Activated CD8-positive, alpha-beta memory T cell treated with anti-CD3 and anti-CD28 coated beads, Interleukin-2, amount 50 U/mL, for 24 hours (primary cell): ENCODE measurements around the gene LIMS1.
"Not testable (repeated sequence)": the region's sequence is repeated elsewhere in the genome, so short reads cannot be mapped to it uniquely, and the experiment has no call there.

Source experiments
- DNase-seq: peaks from one replicate; pipeline ENCODE4 v3.0.0-alpha.2; 2020; ENCODE audit errors: extremely low read depth

The LIMS1 gene

DNA sequence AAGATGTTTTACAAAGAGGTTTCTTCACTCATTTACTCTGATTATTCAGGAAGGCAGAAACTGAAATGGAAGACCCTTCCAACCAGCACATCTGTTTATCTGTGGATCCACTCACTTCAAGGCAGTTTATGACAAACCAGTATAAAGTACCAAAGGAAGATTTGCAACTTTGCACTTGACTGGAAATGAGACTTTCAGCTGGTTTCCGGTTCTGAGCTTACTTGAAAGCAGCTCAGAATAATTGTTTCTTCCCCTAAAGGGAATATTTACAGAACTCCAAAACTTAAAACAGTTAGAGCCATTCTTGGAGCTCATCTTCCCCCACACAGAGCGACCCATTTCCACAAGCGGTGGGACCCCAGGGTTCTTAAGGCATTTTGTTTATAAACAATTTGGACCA, 129.8 kb downstream of the LIMS1 start:
- not testable (repeated sequence) for DNase-seq

DNA sequence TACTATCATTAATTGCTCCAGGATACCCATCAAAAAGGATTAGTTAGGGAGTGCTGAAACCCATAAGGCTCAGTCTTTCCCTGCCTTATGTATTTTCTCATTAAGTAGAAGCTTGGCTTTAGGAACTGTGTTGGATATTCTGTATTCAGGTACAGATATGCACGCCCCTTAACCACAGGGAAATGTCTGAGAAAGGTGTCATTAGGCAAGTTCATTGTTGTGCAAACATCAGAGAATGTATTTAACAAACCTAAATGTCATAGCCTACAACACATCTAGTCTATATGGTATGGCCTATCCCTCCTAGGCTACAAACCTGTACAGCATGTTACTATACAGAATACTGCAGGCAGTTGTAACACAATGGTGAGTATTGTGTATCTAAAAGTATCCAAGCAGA, 130.7 kb downstream of the LIMS1 start:
- not testable (repeated sequence) for DNase-seq

DNA sequence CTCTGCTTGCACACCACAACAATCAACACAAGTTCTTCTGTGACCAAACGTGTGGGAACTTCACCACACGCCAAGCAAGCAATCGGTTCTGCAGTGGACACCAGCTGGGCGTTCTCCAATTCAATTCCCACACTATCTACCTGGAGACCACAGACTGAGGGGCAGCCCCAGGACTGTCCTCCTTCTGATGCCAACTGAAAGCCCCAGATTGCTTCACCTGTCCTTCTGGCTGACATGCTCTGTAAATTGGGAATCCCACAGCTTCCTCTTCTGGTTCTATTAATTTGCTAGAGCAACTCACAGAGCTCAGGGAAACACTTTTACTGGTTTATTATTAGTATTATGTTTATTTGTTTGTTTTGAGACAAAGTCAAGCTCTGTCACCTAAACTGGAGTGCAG, 131.7 kb downstream of the LIMS1 start:
- not testable (repeated sequence) for DNase-seq

DNA sequence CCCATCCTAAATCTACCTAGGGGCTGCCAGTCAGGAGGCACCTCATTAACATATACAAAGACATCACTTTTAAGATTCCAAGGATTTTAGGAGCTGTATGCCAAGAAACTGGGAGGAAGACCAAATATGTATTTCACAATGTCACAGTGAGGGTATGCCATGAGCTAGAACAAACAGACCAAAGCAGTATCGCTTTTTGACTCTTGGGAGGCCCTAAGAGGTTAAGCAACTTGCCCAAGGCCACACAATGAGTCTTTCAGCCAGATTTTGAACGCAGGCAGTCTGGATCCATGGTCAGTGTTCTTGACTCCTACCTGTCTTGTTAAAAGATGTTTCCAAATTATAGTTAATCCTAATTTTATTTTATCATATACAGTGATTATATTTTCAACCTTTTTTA, 132.9 kb downstream of the LIMS1 start:
- DNase-seq = not testable (repeated sequence)

DNA sequence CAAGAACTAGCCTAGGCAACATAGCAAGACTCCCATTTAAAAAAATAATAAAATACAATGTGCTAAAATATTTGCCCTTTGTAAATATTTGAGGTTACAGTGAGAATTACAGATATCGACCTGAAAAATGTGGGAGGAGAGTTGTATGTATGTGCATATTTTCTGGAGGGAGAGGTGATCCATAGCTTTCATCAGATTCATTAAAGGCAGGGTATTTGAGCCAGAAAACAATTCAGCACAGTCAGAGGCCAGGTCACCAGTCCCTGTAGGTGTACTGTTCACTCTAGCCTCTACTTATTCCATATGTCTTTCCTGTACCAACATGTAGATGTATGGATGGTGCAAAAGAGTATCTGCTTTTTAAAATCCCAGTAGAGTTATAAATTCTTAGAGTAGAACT, 136.0 kb downstream of the LIMS1 start:
- DNase-seq = not testable (repeated sequence)

DNA sequence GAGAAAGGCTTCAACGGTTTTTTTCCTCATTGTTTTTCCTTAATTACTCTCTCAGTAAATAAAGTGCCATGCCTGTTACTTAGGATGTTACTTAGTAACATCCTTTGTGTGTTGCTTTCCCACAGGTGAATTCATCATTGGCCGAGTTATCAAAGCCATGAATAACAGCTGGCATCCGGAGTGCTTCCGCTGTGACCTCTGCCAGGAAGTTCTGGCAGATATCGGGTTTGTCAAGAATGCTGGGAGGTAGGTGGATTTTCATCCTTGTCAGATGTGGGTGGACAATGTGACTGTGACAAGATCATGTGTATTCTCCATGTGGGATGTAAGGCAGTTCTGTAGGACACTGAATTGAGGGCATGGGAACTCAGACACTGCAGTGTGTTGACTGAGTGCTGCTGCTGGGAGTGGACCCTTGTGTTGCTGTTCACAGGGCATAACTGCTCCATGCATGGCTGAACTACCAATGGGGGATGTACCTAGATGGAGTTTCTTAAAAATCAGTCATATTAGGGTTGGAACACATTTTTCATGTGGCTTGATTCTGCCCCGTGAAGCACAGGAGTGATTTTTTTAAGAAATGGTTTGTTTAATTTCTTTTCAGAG, 138.0 kb downstream of the LIMS1 start:
- DNase-seq = not testable (repeated sequence)

DNA sequence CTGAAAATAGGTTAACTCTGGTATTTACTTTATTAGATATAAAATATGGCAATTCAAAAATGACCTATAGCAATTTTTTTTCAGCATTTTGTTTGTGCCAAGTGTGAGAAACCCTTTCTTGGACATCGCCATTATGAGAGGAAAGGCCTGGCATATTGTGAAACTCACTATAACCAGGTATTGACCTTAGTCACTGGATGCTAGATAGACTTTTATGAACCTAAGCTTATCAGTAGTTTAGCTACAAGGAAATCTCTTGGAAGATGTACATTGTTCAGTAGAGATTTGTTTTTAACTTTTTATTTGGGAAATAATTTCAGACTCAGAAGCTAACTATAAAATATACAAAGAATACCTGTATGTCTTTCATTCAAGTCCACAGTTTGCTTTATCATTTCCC, 142.3 kb downstream of the LIMS1 start:
- DNase-seq = not testable (repeated sequence)

GRCh38 chr2:108677239-108677744, 143.0 kb downstream of the LIMS1 start:
- not testable (repeated sequence) for DNase-seq

DNA sequence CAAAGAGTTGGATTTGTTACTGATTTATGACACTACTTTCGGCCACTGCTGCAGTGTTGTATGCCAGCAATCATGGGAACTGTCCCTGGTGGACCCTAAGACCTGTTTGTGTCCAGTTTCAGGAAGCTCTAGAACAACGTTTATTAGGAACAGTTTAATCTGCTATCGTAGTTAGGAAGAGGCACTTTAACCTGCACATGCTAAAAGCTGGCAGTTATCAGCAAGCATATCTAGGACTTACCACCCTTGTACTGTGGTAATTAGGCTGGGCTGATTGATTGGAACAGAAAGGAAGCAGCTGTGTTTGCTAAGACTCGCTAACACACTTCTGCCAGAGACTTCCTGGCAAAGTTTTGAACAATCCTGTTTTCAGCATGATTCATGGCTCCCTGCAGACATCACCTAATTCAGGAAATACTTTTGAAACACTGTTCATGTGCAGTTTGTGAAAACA, 144.0 kb downstream of the LIMS1 start:
- DNase-seq = not testable (repeated sequence)

DNA sequence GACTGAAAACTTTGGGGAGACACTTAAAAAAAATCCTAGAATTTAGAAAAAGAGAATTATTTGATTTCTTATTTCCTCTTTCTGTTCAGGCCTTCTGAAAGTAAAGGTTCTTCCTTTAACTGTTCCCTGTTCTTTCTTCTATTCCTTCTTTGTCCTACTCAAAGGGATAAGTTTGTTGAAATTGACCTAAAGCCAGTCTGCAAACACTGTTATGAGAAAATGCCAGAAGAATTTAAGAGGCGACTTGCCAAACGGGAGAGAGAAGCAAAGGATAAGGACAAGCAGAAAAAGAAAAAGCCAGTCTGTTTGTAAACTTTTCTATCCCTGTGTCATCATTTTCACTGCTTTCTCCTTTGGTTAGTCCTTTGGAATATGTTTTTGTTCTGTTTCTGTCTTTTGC, 146.5 kb downstream of the LIMS1 start:
- DNase-seq = not testable (repeated sequence)

- DNase-seq = not testable (repeated sequence)
Observed at GRCh38 chr2:108688818-108689756, 154.8 kb downstream of the LIMS1 start.

DNA sequence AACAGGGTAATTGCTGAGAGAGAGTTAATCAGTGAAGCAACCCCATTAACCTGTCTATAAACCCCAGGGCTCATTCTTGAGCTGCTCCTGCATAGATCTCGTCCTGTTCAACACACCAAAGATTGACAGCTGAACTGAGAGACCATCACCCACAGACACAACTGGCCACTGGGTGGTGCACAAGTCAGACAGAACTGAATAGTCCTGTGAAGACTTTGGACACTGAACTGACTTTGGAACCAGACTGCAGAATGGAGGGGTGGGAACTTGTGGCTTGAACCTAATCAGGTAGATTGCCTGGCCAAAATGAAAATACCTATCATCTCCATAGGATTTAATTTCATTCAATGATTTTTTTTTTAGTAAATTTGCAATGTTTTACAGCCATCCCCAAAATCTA, 155.7 kb downstream of the LIMS1 start:
- DNase-seq = not testable (repeated sequence)

DNA sequence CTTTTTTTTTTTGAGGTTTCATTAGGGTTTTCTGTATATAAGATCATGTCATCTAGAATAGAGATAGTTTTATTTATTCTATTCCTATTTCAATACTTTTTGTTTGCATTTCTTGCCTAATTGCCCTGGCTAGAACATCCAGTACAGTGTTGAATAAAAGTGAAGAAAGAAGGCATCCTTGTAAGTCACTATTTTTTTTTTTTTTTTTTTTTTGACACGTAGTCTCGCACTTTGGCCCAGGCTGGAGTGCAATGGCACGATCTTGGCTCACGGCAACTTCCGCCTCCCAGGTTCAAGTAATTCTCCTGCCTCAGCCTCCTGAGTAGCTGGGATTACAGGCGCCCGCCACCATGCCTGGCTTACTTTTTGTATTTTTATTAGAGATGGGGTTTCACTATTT, 157.2 kb downstream of the LIMS1 start:
- DNase-seq = no peak

- no peak for DNase-seq
Observed at GRCh38 chr2:108701208-108701607, 166.9 kb downstream of the LIMS1 start.

DNA sequence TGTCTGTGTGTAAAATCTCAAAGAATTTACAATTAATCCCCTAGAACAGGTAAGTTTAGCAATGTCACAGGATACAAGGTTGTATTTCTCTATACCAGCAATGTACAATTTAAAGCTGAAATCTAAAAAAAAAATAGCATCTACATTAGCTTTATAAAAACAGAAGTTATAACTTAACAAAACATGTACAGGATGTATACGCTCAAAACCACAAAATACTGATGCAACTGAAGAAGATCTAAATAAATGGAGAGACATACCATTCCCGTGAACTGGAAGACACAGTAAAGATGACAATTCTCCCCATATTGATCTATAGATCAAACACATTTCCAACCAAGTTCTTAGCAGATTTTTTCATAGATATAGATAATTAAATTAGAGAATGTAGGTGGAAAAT, 167.5 kb downstream of the LIMS1 start:
- DNase-seq = no peak

GRCh38 chr2:108704871-108705270, 170.6 kb downstream of the LIMS1 start:
- no peak for DNase-seq

DNA sequence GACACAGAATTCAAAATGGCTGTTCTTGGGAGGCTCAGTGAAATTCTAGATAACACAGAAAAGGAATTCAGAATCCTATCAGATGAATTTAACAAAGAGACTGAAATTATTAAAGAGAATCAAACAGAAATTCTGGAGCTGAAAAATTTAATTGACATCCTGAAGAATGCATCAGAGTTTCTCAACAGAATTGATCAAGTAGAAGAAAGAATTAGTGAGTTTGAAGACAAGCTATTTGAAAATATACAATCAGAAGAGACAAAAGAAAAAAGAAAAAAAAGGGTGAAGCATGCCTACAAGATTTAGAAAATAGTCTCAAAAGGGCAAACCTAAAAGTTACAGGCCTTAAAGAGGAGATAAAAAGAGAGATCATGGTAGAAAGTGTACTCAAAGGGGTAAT, 173.0 kb downstream of the LIMS1 start:
- no peak for DNase-seq

DNA sequence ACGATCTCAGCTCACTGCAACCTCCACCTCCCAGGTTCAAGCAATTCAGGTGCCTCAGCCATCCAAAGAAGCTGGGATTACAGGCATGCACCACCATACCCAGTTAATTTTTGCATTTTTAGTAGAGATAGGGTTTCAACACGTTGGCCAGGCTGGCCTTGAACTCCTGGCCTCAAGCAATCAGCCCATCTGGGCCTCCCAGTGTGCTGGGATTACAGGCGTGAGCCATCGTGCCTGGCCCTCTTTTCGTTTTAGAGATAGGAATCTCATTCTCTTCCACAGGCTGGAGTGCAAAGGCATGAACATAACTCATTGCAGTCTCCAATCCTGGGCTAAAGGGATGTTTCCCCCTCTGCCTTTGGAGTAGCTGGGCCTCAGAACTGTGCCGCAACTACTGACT, 182.7 kb downstream of the LIMS1 start:
- DNase-seq = not testable (repeated sequence)

DNA sequence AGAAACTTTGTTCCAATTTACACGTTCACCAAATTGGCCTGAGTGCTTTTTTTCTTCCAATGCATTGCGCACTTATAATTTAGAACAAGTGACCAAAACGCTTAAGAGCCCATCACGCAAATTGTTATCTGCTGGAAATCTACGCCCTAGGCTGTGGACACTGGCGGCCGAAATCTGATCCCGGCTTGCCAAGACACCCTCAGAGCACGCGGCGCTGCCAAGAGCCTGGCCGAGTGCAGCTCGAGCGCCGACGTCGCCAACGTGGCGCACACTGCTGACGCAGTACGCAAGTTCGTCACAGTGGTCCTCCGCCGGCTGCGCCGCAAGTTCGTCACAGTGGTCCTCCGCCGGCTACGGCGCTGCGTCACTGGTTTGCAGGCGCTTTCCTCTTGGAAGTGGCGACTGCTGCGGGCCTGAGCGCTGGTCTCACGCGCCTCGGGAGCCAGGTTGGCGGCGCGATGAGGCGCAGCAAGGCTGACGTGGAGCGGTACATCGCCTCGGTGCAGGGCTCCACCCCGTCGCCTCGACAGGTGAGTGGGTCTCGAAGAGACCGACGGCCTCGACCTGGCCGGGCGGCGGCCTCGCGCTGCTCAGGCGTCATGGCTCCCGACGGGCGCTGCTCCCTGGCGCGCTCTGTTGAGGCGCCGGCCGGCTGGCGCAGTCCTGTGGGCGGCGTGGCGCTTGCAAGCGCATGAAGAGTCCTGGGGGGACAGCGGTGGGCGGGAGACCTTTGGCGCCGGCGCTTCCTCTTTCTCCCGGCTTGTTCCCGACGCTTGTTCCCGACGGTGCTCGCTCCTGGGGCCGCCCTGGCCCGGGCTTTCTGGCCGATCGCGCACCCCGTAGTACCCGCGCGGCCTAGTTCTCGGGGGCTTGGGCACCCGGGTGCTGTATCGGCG, 185.1 kb downstream of the LIMS1 start, which contains the start of gene RANBP2:
Gene RANBP2, plus strand, starts transcription at position 334 of the 896 bp plus-strand sequence. Its CDS starts 125 bp downstream, at position 459.
- DNase-seq = peak; percentile 80

DNA sequence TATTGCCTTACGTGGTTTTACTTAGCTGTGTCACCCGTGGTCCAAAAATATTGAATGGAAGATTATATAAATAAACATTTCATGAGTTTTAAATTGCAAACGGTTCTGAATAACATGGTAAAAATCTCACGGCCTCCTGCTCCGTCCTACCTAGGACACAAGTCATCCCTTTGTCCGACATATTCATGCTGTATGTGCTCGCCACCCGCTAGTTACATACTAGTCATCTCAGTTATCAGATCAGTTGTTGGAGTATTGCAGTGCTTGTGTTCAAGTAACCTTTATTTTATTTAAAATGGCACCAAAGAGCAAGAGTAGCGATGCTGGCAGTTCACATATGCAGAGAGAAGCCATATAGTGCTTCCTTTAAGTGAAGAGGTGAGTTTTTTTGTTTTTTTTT, 191.8 kb downstream of the LIMS1 start:
- not testable (repeated sequence) for DNase-seq

- DNase-seq = not testable (repeated sequence)
Observed at GRCh38 chr2:108734656-108735055, 200.4 kb downstream of the LIMS1 start.
